ENCODE data around the gene PPFIA3.
A peak's percentile ranks its signal among the peaks of the same experiment; 100 is the strongest.

Gene PPFIA3

GRCh38 chr19:49148044-49148682 lies 28.8 kb downstream of the PPFIA3 start:
- Histone ChIP-seq H3K36me3 (no peaks in the 10 kb centered on the region), H3K4me3 (ENCODE audit: low read depth in 1 of 2, low read length in 1 of 2) (no peak overlapping the region), H3K27me3 (peaks cover 99% of the 10 kb centered on the region), H3K4me1 (ENCODE audit: control insufficient read depth in 1 of 2, insufficient read depth in 1 of 2, low read depth in 1 of 2, low read length in 1 of 2) (peaks cover 20 to 29% of the 10 kb centered on the region in 2 experiments), H3K9me3 (peaks cover 4% of the 10 kb centered on the region), H3K27ac (no peak overlapping the region)
- TF ChIP-seq CTCF (IDR thresholded peaks at IDR 0.05), result no peak

- TF ChIP-seq CTCF (IDR thresholded peaks at IDR 0.05), result no peak
- H3K4me1 ChIP-seq (ENCODE audit: control insufficient read depth in 1 of 2, insufficient read depth in 1 of 2, low read depth in 1 of 2, low read length in 1 of 2), result peaks cover 20 to 29% of the 10 kb centered on the region in 2 experiments
- H3K4me3 ChIP-seq (ENCODE audit: low read depth in 1 of 2, low read length in 1 of 2), result peak overlapping the region in 1 of 2 experiments; percentile 60
- H3K27me3 ChIP-seq, result peaks cover 99% of the 10 kb centered on the region
- no peak overlapping the region for H3K27ac ChIP-seq
- peaks cover 4% of the 10 kb centered on the region for H3K9me3 ChIP-seq
- no peaks in the 10 kb centered on the region for H3K36me3 ChIP-seq
These were observed 29.7 kb downstream of the PPFIA3 start for GRCh38 chr19:49148784-49149651.

GRCh38 chr19:49149652-49150105 lies 30.3 kb downstream of the PPFIA3 start:
- Histone ChIP-seq H3K4me1 (ENCODE audit: control insufficient read depth in 1 of 2, insufficient read depth in 1 of 2, low read depth in 1 of 2, low read length in 1 of 2) (peaks cover 20 to 29% of the 10 kb centered on the region in 2 experiments), H3K27ac (no peak overlapping the region), H3K4me3 (ENCODE audit: low read depth in 1 of 2, low read length in 1 of 2) (peak overlapping the region; percentile 46 to 60), H3K9me3 (peaks cover 4% of the 10 kb centered on the region), H3K27me3 (peaks cover 99% of the 10 kb centered on the region), H3K36me3 (no peaks in the 10 kb centered on the region)
- no peak for TF ChIP-seq CTCF (IDR thresholded peaks at IDR 0.05)

DNA sequence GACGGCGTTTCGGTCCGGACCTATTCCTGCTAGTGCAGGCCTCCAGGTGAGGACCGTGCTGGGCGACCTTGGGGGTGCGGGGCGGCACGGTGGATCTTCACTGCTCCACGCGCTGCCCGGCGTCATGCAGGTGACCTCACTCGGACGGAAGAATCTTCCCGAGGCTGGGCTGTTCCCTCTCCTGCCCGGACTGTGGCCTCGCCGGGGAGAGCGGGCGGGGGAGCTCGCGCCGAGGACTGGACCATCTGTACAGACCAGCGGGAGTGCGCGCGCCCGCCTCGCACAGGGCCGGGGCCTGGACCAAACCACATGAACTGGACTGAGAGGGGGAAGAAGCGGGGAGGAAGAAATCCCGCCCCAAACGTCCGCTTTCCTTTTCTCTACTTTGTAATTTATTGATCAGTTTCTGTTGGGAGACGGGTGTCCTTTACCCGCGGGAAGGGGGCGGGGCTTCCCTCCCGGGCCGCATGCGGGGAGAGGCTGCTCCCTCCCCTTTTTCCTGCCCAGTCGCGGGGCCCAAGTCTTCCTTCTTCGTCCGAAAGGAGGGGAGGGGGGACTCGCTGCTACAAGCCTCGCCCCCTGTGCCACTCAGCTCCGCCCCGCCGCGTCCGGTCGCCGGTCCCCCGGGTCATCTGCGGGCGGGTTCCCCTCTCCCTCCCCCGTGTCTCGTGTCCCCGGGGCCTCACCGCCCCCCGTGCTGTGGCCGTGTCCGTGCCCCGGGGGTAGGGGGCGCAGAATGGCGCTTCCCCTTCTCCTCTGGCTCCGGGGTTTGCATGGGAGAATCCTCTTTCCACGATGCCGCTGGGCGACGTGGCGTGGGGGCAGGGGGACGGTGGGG lies 31.0 kb downstream of the PPFIA3 start:
- Histone ChIP-seq H3K9me3 (peaks cover 4% of the 10 kb centered on the region), H3K27me3 (peaks cover 100% of the 10 kb centered on the region), H3K27ac (no peak overlapping the region), H3K4me1 (ENCODE audit: control insufficient read depth in 1 of 2, insufficient read depth in 1 of 2, low read depth in 1 of 2, low read length in 1 of 2) (peaks cover 20 to 29% of the 10 kb centered on the region in 2 experiments), H3K36me3 (no peaks in the 10 kb centered on the region), H3K4me3 (ENCODE audit: low read depth in 1 of 2, low read length in 1 of 2) (peak overlapping the region; percentile 46 to 60)
- TF ChIP-seq CTCF (IDR thresholded peaks at IDR 0.05), result no peak

DNA sequence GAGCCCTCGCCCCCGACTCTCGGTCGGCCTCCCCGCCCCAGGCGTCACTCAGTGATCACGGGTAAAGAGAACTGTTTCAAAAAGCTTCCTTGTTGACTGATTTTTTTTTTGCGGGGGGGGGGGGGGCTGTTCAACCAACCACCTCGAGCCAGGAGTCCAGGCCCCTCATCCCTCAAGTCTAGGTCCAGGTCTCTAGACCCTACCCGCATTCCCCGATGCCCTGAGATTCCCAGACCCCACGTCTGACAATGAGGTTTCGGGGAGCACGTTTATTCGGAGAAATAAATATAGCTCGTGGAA lies 31.6 kb downstream of the PPFIA3 start:
- Histone ChIP-seq H3K36me3 (no peaks in the 10 kb centered on the region), H3K27ac (no peak overlapping the region), H3K4me3 (ENCODE audit: low read depth in 1 of 2, low read length in 1 of 2) (peak overlapping the region in 1 of 2 experiments; percentile 60), H3K9me3 (peaks cover 4% of the 10 kb centered on the region), H3K27me3 (peaks cover 100% of the 10 kb centered on the region), H3K4me1 (ENCODE audit: control insufficient read depth in 1 of 2, insufficient read depth in 1 of 2, low read depth in 1 of 2, low read length in 1 of 2) (peaks cover 20 to 26% of the 10 kb centered on the region in 2 experiments)
- no peak for TF ChIP-seq CTCF (IDR thresholded peaks at IDR 0.05)
